Caco-2 (cell line): ENCODE results near the gene RIMKLA. TPM values are rescaled to one million over a fixed set of nuclear protein-coding genes. Genes with fewer than 3 reads are reported as not detected.

Source experiments
- BruUV-seq: library from RNA; stranded (reverse); fragments of 400-500 nt; replicated peaks from 2 replicates; lab custom pipeline; 2021; lab: Mats Ljungman, UMichigan
- CTCF ChIA-PET: fragments of 300-600 bp; sonication (Branson Sonifier 250); formaldehyde crosslinking; loops from one replicate; lab custom pipeline; 2022; ENCODE audit warnings: antibody characterized with exemption; lab: Charles Lee
- POLR2A ChIA-PET: fragments of 300-600 bp; sonication (Branson Sonifier 250); formaldehyde crosslinking; loops from one replicate; lab custom pipeline; 2022; ENCODE audit warnings: antibody characterized with exemption; lab: Charles Lee
- DNase-seq, 2 experiments: peaks; one replicate each; pipeline versions ENCODE4 v3.0.0 to v3.0.0-alpha.2; 2020 to 2022
- H3K27me3 ChIP-seq: replicated peaks from 2 replicates; pipeline ENCODE4 v1.6.0; 2011; ENCODE audit warnings: low read length; ENCODE audit not compliant: control insufficient read depth, insufficient read depth
- H3K36me3 ChIP-seq: 2 replicates; pipeline ENCODE4 v1.5.1; 2011; ENCODE audit warnings: low read length; ENCODE audit not compliant: control insufficient read depth, insufficient read depth
- H3K4me1 ChIP-seq: fragments of 250-450 bp; sonication (Bioruptor Pico); 2 replicates; pipeline ENCODE4 v1.5.1; 2020; ENCODE audit warnings: mild to moderate bottlenecking
- H3K4me3 ChIP-seq: 2 replicates; pipeline ENCODE4 v1.5.1; 2011; ENCODE audit warnings: low read depth, mild to moderate bottlenecking, control low read depth, low read length
- H3K9me3 ChIP-seq: fragments of 250-450 bp; sonication (Bioruptor Pico); 2 replicates; pipeline ENCODE4 v1.5.1; 2020; ENCODE audit warnings: mild to moderate bottlenecking, moderate library complexity
- H3K27ac Mint-ChIP-seq: one replicate; pipeline ENCODE4 v1.8.0; 2022; ENCODE audit warnings: mixed read lengths; ENCODE audit not compliant: unreplicated experiment
- H3K27me3 Mint-ChIP-seq: one replicate; pipeline ENCODE4 v1.8.0; 2022; ENCODE audit warnings: mixed read lengths; ENCODE audit not compliant: insufficient read depth, unreplicated experiment
- H3K36me3 Mint-ChIP-seq: one replicate; pipeline ENCODE4 v1.8.0; 2022; ENCODE audit warnings: mild to moderate bottlenecking, mixed read lengths; ENCODE audit not compliant: insufficient read depth, unreplicated experiment
- H3K4me1 Mint-ChIP-seq: one replicate; pipeline ENCODE4 v1.8.0; 2022; ENCODE audit warnings: low read depth, mixed read lengths; ENCODE audit not compliant: unreplicated experiment
- H3K4me3 Mint-ChIP-seq: one replicate; pipeline ENCODE4 v1.8.0; 2022; ENCODE audit warnings: mild to moderate bottlenecking, moderate library complexity, mixed read lengths; ENCODE audit not compliant: unreplicated experiment
- H3K9me3 Mint-ChIP-seq: one replicate; pipeline ENCODE4 v1.8.0; 2022; ENCODE audit warnings: mixed read lengths; ENCODE audit not compliant: unreplicated experiment
- intact Hi-C: fragments of 100-400 bp; cut with micrococcal nuclease; formaldehyde crosslinking; loops from one replicate; pipeline ENCODE4 v1.10.0; 2022; ENCODE audit not compliant: unreplicated experiment
- total RNA-seq: library from RNA; stranded (reverse); gene quantifications from 2 replicates; pipeline ENCODE4 v1.2.3, GENCODE V29; 2022
- TF ChIP-seq, protein P1 (sequence below), 2 experiments: fragments of 200-600 bp in 1 of 2; IDR thresholded peaks; 1 replicate in 1 of 2; 2 replicates in 1 of 2; pipeline versions ENCODE4 v1.5.1 to v1.8.0; 2011 to 2022; ENCODE audit warnings: antibody characterized with exemption in 1 of 2, control low read depth in 1 of 2, inconsistent platforms in 1 of 2, low read depth in 1 of 2, low read length in 1 of 2, mild to moderate bottlenecking in 1 of 2, moderate library complexity in 1 of 2; ENCODE audit not compliant: insufficient read depth in 1 of 2, severe bottlenecking in 1 of 2, unreplicated experiment in 1 of 2

RIMKLA gene
- total RNA-seq, 1 experiment from 2014 or later: 12.4 TPM

DNA sequence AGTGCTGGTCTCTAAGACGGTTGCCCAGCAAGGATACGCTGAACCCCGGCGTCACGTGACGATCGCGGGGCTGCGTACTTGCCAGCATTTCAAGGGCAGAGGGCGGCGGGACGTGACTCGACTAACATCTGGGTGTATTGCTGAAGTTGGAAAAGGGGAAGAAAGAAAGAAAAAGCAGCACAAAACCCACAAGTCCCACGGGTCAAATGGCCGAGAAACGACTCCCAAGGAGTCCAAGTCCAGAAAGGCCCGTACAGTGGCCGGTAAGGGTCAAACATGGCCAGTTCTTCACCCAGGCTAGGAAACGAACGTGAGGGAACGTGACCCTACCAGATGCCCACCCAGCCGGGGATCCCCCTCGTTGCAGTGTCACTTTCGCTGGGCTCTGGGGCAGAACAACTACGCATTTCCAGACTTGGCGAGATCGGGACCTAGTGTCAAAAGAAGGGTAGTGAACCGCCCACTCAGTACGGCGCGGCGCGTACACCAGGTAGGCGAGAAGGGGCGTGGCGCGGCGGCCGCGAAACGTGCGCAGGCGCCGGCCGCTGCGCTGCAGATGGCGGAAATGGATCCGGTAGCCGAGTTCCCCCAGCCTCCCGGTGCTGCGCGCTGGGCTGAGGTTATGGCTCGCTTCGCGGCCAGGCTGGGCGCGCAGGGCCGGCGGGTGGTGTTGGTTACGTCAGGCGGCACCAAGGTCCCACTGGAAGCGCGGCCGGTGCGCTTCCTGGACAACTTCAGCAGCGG, 75.6 kb downstream of the RIMKLA start, which contains the start of the genes PPCS and ZMYND12:
PPCS (plus strand) TSS at position 534 of the 744 bp plus-strand sequence; CDS start at position 557, 23 bp downstream.
ZMYND12 (minus strand) TSS at position 13 of the 744 bp plus-strand sequence. CDS start 25 bp downstream, outside the sequence.
- Mint-ChIP-seq H3K9me3 (no peaks in the 10 kb centered on the region), H3K27ac (peak within 1 kb of the TSS; percentile 85), H3K36me3 (peaks cover 24% of the 10 kb centered on the region), H3K4me3 (peak within 1 kb of the TSS; percentile 78), H3K27me3 (no peaks in the 10 kb centered on the region), H3K4me1 (peaks cover 32% of the 10 kb centered on the region)
- intact Hi-C loops: no loop called here
- no peaks in the 10 kb centered on the region for H3K36me3 ChIP-seq
- DNase-seq: peak; percentile 76 to 85
- TF ChIP-seq, protein P1, sequence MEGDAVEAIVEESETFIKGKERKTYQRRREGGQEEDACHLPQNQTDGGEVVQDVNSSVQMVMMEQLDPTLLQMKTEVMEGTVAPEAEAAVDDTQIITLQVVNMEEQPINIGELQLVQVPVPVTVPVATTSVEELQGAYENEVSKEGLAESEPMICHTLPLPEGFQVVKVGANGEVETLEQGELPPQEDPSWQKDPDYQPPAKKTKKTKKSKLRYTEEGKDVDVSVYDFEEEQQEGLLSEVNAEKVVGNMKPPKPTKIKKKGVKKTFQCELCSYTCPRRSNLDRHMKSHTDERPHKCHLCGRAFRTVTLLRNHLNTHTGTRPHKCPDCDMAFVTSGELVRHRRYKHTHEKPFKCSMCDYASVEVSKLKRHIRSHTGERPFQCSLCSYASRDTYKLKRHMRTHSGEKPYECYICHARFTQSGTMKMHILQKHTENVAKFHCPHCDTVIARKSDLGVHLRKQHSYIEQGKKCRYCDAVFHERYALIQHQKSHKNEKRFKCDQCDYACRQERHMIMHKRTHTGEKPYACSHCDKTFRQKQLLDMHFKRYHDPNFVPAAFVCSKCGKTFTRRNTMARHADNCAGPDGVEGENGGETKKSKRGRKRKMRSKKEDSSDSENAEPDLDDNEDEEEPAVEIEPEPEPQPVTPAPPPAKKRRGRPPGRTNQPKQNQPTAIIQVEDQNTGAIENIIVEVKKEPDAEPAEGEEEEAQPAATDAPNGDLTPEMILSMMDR (IDR thresholded peaks at IDR 0.05; ENCODE audit: insufficient read depth in 1 of 2, low read depth in 1 of 2, low read length in 1 of 2, severe bottlenecking in 1 of 2, unreplicated experiment in 1 of 2): no peak
- H3K4me1 ChIP-seq: peaks cover 17% of the 10 kb centered on the region
- ChIA-PET CTCF (no interaction called here), POLR2A (interaction anchor here (1.0 kb wide), 1 partner anchor 116 kb away, joined by 4 read pairs; no protein-coding TSS in a partner anchor)
- H3K4me3 ChIP-seq: peak within 1 kb of the TSS; percentile 93
- no peaks in the 10 kb centered on the region for H3K27me3 ChIP-seq
- H3K9me3 ChIP-seq: no peaks in the 10 kb centered on the region
- BruUV-seq: TSS peak; percentile 71

DNA sequence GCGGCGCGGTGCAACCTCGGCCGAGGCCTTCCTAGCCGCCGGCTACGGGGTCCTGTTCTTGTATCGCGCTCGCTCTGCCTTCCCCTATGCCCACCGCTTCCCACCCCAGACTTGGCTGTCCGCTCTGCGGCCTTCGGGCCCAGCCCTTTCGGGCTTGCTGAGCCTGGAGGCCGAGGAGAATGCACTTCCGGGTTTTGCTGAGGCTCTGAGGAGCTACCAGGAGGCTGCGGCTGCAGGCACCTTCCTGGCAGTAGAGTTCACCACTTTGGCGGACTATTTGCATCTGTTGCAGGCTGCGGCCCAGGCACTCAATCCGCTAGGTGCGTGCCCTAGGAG, 76.1 kb downstream of the RIMKLA start:
- Mint-ChIP-seq H3K4me1 (peaks cover 32% of the 10 kb centered on the region), H3K27ac (peak overlapping the region; percentile 85), H3K4me3 (peak overlapping the region; percentile 78), H3K27me3 (no peaks in the 10 kb centered on the region), H3K9me3 (no peaks in the 10 kb centered on the region), H3K36me3 (peaks cover 24% of the 10 kb centered on the region)
- intact Hi-C loops: no loop called here
- H3K27me3 ChIP-seq: no peaks in the 10 kb centered on the region
- peaks cover 17% of the 10 kb centered on the region for H3K4me1 ChIP-seq
- no peaks in the 10 kb centered on the region for H3K36me3 ChIP-seq
- peak; percentile 51 to 55 for DNase-seq
- peak overlapping the region; percentile 93 for H3K4me3 ChIP-seq
- CTCF ChIA-PET: no interaction called here
- no TSS peak for BruUV-seq
- TF ChIP-seq, protein P1 (IDR thresholded peaks at IDR 0.05; ENCODE audit: insufficient read depth in 1 of 2, low read depth in 1 of 2, low read length in 1 of 2, severe bottlenecking in 1 of 2, unreplicated experiment in 1 of 2): no peak
- no peaks in the 10 kb centered on the region for H3K9me3 ChIP-seq
- POLR2A ChIA-PET: interaction anchor here (0.9 to 1.0 kb wide), 2 partner anchors 41 to 116 kb away, joined by 3 to 4 read pairs; no protein-coding TSS in a partner anchor

DNA sequence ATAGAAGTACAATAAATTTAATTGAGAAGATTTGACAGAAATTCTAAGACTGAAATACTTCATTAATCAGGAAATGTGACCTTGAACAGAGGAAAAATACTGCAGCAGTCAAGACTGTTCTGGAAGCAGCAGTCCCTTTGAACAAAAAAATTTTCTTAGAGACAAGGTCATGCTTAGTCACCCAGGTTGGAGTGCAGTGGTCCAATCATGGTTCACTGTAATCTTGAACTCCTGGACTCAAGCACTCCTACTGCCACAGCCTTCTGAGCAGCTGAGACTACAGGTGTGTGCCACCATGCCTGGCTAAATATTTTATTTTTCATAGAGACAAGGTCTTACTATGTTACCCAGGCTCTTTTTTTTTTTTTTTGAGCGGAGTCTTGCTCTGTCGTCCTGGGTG, 80.6 kb downstream of the RIMKLA start:
- Histone ChIP-seq H3K9me3 (no peaks in the 10 kb centered on the region), H3K4me3 (no peak overlapping the region), H3K36me3 (no peaks in the 10 kb centered on the region), H3K27me3 (no peaks in the 10 kb centered on the region), H3K4me1 (peaks cover 14% of the 10 kb centered on the region; the same call in 1 of the 2 replicates)
- ChIA-PET POLR2A (interaction anchor here (0.7 kb wide), 1 partner anchor 121 kb away, joined by 3 read pairs; no protein-coding TSS in a partner anchor), CTCF (no interaction called here)
- Mint-ChIP-seq H3K4me3 (no peak overlapping the region), H3K27ac (no peak overlapping the region), H3K9me3 (no peaks in the 10 kb centered on the region), H3K4me1 (peaks cover 27% of the 10 kb centered on the region), H3K36me3 (peaks cover 24% of the 10 kb centered on the region), H3K27me3 (no peaks in the 10 kb centered on the region)
- TF ChIP-seq, protein P1 (IDR thresholded peaks at IDR 0.05; ENCODE audit: insufficient read depth in 1 of 2, low read depth in 1 of 2, low read length in 1 of 2, severe bottlenecking in 1 of 2, unreplicated experiment in 1 of 2): no peak
- intact Hi-C loops: loop anchor here (5.0 to 10.0 kb wide), 3 partner anchors 124 to 286 kb away; partner anchors contain the start of gene FOXJ3
- no peak for DNase-seq
- no TSS peak for BruUV-seq
